ENCODE data around the gene C6orf62.
"Not testable (repeated sequence)": the region's sequence is repeated elsewhere in the genome, so short reads cannot be mapped to it uniquely, and the experiment has no call there.

The C6orf62 gene

GRCh38 chr6:24664046-24664987 lies 54.6 kb downstream of the C6orf62 start:
- Histone ChIP-seq H3K4me3 (replicated peaks; ENCODE audit: insufficient read depth, low read length) (no peak overlapping the region), H3K27ac (replicated peaks) (no peak overlapping the region), H3K27me3 (ENCODE audit: insufficient read depth, poor library complexity, severe bottlenecking) (no peaks in the 10 kb centered on the region)
- DNase-seq (ENCODE audit: low read depth in 1 of 2, low spot score in 1 of 2), result no peak
- TF ChIP-seq REST (IDR thresholded peaks at IDR 0.05; ENCODE audit: insufficient replicate concordance, low read depth) (no peak), SPI1 (IDR thresholded peaks at IDR 0.05; ENCODE audit: borderline replicate concordance, low read depth) (peak; percentile 10; the same call in 1 of the 2 replicates)

GRCh38 chr6:24663189-24663588 lies 55.8 kb downstream of the C6orf62 start:
- no peak for DNase-seq (ENCODE audit: low read depth in 1 of 2, low spot score in 1 of 2)
- H3K27me3 ChIP-seq (ENCODE audit: insufficient read depth, poor library complexity, severe bottlenecking), result no peaks in the 10 kb centered on the region
- H3K27ac ChIP-seq (replicated peaks), result no peak overlapping the region
- H3K4me3 ChIP-seq (replicated peaks; ENCODE audit: insufficient read depth, low read length), result no peak overlapping the region
- TF ChIP-seq SPI1 (IDR thresholded peaks at IDR 0.05; ENCODE audit: borderline replicate concordance, low read depth) (no peak), CTCF (IDR thresholded peaks at IDR 0.05; ENCODE audit: insufficient read depth, low read length) (no peak), POLR2AphosphoS5 (IDR thresholded peaks at IDR 0.05; ENCODE audit: low read depth) (no peak), REST (IDR thresholded peaks at IDR 0.05; ENCODE audit: insufficient replicate concordance, low read depth) (no peak), GABPA (IDR thresholded peaks at IDR 0.05; ENCODE audit: low read depth) (no peak)

GRCh38 chr6:24662236-24662635 lies 56.7 kb downstream of the C6orf62 start:
- no peak for DNase-seq (ENCODE audit: low read depth in 1 of 2, low spot score in 1 of 2)
- Histone ChIP-seq H3K27ac (replicated peaks) (no peak overlapping the region), H3K27me3 (ENCODE audit: insufficient read depth, poor library complexity, severe bottlenecking) (no peaks in the 10 kb centered on the region), H3K4me3 (replicated peaks; ENCODE audit: insufficient read depth, low read length) (no peak overlapping the region)
- TF ChIP-seq CTCF (IDR thresholded peaks at IDR 0.05; ENCODE audit: insufficient read depth, low read length), result no peak
- no peak for TF ChIP-seq SPI1 (IDR thresholded peaks at IDR 0.05; ENCODE audit: borderline replicate concordance, low read depth)
- TF ChIP-seq REST (IDR thresholded peaks at IDR 0.05; ENCODE audit: insufficient replicate concordance, low read depth), result no peak
- no peak for TF ChIP-seq GABPA (IDR thresholded peaks at IDR 0.05; ENCODE audit: low read depth)
- no peak for TF ChIP-seq POLR2AphosphoS5 (IDR thresholded peaks at IDR 0.05; ENCODE audit: low read depth)

GRCh38 chr6:24661759-24662158 lies 57.2 kb downstream of the C6orf62 start:
- not testable (repeated sequence) for H3K27ac ChIP-seq (replicated peaks); DNase-seq (ENCODE audit: low read depth in 1 of 2, low spot score in 1 of 2); H3K27me3 ChIP-seq (ENCODE audit: insufficient read depth, poor library complexity, severe bottlenecking); H3K4me3 ChIP-seq (replicated peaks; ENCODE audit: insufficient read depth, low read length)

Measured in HL-60 (cell line).